ENCODE data around the gene NOL6.

DNA sequence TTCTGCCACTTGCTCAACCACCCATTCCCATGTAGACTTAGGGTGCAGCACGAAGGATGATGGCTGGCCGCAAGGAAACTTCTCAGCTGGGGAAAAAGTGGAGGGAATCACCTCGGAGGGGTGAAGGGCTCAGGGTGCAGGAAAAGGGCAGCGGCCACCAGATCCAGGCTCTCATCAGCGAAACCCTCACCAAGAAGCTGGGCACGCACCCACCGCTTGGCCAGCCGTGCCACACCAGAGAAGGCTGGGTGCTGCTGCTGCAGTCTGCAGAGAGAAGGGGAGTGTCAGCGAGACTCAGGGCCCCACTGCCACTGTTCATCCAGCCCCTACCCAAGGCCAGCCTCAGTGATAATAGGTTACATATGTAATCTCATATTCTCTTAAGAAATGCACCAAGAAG, 8.6 kb downstream of the NOL6 start:
- TF ChIP-seq, protein P1, sequence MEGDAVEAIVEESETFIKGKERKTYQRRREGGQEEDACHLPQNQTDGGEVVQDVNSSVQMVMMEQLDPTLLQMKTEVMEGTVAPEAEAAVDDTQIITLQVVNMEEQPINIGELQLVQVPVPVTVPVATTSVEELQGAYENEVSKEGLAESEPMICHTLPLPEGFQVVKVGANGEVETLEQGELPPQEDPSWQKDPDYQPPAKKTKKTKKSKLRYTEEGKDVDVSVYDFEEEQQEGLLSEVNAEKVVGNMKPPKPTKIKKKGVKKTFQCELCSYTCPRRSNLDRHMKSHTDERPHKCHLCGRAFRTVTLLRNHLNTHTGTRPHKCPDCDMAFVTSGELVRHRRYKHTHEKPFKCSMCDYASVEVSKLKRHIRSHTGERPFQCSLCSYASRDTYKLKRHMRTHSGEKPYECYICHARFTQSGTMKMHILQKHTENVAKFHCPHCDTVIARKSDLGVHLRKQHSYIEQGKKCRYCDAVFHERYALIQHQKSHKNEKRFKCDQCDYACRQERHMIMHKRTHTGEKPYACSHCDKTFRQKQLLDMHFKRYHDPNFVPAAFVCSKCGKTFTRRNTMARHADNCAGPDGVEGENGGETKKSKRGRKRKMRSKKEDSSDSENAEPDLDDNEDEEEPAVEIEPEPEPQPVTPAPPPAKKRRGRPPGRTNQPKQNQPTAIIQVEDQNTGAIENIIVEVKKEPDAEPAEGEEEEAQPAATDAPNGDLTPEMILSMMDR (IDR thresholded peaks at IDR 0.05; ENCODE audit: insufficient read depth, low read depth, low read length): no peak
- TF ChIP-seq EZH2 (IDR thresholded peaks at IDR 0.05; ENCODE audit: insufficient read depth, low read length): no peak
